ENCODE results near the gene ESYT1.
A peak's percentile ranks its signal among the peaks of the same experiment; 100 is the strongest.

The ESYT1 gene

DNA sequence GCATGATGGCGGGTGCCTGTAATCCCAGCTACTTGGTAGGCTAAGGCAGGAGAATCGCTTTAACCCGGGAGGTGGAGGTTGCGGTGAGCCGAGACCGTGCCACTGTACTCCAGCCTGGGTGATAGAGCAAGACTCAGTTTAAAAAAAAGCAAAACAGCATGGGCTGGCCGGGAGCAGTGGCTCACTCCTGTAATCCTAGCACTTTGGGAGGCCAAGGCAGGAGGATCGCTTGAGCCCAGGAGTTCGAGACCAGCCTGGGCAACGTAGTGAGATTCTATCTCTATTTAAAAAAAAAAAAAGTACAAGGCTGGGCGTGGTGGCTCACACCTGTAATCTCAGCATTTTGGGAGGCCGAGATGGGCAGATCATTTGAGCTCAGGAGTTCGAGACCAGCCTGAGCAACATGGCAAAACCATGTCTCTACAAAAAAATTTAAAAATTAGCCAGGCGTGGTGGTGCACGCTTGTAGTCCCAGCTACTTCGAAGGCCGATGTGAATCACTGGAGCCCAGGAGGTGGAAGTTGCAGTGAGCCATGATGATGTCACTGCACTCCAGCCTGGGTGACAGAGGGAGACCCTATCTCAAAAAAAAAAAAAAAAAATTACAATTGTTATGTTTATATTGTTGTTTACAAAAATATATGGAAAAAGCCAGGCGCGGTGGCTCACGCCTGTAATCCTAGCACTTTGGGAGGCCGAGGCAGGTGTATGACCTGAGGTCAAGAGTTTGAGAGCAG is 28.6 kb downstream of the ESYT1 start:
- DNase-seq, result peak; percentile 48

DNA sequence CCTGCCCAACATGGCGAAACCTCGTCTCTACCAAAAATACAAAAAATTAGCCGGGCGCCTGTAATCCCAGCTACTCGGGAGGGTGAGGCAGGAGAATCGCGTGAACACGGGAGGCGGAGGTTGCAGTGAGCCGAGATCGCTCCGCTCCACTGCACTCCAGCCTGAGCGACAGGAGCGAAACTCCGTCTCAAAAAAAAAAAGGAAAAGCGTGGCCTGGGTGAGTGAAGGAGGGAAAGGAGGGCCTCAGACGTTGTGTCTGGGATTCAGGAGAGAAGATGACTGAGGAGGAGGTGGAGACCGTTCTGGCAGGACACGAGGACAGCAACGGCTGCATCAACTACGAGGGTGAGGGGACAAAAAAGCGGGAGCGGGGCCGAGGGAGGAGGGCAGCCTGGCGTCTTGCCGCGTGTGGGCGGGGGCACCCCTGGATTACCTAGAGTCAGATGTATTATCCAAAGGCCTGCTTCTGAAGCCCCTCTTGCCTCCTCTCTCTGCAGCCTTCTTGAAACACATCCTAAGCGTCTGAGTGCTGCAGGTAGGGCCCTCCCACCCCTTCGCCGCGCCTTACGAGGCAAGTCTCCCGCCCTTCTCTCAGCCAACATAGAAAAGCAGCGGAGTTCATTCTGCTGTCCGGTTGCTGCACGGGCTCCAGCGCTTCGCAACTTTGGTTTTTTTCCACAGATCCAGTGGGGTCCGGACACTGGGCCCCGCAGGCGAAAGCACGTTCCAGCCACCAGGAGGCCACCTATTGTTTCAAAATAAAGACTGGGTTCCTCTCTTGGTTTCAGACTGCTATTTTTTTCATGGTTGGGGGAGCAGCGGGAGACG is 29.3 kb downstream of the ESYT1 start:
- peak; percentile 91 for DNase-seq

DNA sequence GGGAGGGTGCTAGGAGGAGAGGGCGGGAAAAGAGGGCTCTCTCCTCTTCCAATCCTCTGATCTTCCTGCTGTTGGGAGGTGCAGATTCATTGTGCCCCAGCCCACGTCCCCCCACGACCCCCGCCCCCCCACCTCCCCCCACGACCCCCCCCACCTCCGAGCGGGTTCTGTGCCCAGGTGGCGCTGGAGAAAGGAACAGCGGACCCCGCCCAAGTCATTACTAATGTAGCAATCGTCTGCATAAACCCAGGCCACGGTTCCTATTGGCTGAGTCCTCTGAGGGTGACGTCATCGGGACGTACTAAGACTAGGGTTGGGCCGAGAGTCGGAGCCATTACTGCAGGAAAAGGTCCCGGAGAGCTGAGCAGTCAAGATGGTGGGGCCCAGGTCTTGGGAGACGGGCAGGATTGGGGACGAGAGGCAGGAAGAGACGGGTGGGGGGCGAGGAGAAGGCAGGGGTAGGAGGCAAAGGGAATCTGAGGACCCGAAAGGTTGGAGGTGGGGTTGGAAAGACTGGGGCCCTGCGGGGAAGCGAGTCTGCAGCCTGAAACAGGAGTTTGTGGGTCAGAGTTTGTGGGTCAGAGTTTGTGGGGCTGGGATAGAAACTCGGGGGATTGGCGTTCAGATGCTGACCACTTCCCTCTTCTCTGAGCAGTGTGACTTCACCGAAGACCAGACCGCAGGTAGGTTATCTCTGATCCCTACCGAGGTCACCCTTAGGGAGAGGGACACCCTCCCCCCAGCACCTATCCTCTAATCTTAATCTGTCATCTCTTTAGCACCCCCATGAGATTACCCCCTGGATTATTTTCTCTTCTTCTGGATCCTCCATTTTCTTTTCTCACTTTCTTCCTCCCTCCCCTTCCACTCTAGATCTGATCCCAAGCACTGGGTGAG is 30.2 kb downstream of the ESYT1 start, which contains the start of gene MYL6:
Gene MYL6 (plus strand): TSS at position 331 of the 897 bp plus-strand sequence. CDS start 43 bp downstream, at position 374.
- peak; percentile 98 for DNase-seq

DNA sequence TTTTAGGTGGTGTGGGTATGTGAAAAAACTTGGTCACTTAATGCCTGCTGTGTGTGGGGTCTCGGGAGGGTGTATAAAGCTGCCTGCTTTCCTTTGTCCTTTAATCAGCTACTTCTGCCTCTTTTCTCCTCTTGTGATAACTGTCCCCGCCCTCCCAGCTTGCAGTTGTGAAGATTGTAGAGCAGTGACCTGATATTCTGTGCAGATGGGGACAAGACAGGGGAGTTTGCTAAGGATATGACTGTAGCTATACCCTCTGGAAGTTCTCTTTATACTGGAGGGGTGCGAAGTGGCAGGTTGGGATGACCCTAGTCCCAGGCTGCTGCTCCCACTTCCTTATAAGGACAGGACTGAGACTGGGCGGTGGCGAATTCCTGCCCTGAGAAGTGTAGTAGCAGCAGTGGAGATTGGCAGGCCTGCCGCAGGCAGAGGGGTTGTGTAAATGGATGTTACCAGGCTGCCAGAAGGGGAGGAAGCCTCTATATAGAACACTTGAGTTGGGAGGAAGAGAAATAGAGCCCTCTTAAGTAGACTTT is 30.9 kb downstream of the ESYT1 start:
- DNase-seq, result peak; percentile 89

DNA sequence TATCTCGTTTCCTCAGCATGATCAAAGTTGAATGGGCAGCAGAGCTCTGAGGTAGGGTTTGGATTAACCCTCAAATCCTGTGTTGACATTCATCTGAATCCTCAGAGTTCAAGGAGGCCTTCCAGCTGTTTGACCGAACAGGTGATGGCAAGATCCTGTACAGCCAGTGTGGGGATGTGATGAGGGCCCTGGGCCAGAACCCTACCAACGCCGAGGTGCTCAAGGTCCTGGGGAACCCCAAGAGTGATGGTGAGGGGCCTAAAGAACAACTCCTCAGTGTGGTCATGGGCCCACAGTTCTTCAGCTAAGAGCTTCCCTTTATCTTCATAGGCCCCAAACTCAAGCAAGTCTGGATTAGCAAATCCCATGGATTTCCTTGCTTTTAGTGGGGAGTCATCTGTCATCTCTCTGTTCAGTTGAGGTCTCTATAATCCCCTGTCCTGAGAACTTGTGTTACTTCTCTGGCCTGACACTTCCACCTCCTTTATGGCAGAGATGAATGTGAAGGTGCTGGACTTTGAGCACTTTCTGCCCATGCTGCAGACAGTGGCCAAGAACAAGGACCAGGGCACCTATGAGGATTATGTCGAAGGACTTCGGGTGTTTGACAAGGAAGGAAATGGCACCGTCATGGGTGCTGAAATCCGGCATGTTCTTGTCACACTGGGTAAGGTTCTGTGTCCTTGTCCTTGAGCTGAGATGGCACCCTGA is 31.6 kb downstream of the ESYT1 start:
- no peak for DNase-seq

DNA sequence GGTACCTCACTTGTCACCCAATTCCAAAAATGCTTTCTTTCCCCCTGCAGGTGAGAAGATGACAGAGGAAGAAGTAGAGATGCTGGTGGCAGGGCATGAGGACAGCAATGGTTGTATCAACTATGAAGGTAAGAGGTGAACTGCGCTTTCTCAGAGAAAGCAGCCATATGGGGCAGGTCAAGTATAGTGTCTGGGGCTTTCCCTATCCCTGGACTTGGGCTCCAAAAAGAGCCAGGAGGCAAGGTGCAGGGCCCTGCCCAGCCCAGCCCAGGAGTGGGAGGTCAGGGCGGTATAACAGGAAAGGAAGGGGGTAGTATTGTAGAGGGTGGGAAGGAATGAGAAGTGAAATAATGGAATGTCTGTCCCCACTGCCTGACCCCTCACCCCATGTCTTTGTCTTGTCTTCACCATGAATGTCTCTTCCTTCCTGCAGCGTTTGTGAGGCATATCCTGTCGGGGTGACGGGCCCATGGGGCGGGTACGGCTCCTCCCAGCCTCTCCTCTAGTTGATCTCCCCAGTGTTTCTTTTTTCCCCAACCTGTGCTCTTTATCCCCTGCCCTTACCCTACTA is 32.2 kb downstream of the ESYT1 start:
- peak; percentile 53 for DNase-seq

DNA sequence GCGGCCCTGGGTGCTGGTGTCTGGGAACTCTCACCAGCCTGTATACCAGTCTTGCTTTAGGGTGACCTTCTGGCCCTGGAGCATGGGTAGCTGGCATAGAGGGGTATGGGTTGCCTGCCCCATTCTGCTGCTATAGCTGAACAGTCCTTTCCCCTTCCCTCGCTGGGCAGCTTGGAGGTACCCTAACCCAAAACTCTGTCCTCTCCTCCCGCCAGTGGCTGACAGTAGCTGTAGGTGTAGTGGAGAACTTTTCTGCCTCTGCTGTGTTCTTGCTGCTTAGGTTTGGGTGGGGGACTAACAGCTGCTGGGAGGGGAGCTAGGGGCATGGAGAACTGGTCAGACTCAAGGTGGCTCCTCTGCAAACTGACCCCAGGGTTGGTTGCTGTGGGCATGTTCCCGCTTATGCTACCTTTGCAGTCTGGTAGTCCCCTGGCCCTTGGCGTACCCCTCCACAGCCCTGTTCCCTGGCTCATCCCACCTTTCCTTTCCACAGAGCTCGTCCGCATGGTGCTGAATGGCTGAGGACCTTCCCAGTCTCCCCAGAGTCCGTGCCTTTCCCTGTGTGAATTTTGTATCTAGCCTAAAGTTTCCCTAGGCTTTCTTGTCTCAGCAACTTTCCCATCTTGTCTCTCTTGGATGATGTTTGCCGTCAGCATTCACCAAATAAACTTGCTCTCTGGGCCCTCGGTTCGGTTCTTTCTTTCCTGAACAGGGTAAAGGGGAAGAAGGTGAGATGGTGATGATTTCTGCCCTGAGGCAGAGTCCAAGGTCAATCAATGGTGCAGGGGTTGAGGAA is 33.0 kb downstream of the ESYT1 start:
- no peak for DNase-seq

DNA sequence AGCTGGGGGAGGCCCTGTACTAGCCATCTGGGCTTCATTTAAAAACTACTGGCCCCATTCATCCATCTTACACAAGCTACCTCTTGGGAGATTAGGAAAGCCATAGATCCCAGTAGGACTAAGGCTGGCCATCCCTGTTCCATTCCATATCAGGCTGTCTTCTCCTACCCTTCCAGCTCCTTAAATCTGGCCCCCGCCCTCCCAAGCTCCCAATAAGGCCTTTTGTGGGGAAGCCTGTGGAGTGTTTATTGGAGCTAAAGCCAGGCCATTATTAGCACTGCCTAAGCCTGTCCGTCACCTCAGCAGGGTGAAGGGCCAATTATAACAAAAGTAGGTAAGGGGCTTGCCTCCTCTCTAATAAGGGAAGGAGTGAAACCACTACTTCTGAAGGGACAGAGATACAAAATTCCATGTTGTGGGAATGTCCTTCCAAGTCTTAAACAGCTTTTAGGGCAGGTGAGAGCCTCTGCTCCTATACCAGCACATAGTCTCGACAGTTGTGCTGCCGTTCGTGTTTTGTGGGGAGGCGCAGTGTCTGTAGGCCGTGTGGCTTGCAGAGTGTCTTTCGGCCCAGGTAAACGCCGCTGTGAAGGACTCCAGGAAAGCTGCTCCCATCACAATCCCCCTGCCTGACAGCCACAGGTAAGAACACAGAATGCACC is 33.8 kb downstream of the ESYT1 start:
- DNase-seq, result no peak

DNA sequence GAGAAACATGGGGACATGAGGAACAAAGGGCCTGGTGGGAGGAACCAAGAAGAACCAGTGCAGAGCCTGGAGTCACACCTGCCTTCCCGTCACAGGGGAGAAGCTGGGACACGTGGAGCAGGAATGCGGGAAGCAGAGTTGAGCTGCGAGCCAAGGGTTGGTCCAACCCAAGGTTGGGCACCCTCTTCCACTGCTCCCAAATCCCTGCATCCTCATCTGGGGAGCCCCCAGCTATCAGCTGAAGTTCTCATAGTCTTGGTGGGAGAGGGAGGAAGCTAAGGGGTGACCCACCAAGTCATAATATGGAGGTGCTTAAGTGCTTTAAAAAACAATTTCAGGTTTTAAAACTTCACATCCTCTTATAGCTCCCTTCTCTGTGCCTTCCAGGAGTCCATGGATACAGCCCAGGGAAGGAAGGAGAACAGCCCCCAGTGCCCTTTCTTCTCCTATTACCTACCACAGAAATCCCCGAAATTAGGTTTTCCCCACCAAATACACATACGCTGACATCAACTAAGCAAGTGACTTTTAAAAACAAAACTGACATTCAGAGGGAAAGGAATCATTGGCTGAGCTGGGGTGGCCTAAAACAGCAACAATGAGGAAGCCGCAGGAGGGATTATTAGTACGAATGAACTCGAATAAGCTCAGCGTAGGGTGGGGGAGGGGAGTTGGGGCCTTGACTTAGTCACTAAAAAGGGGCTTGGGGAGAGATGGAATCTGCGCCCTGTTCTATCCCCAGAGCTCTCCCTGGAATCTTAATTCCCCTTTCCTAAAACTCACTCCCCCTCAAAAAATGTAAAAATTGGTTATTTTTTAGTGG is 34.6 kb downstream of the ESYT1 start:
- peak; percentile 16 for DNase-seq

DNA sequence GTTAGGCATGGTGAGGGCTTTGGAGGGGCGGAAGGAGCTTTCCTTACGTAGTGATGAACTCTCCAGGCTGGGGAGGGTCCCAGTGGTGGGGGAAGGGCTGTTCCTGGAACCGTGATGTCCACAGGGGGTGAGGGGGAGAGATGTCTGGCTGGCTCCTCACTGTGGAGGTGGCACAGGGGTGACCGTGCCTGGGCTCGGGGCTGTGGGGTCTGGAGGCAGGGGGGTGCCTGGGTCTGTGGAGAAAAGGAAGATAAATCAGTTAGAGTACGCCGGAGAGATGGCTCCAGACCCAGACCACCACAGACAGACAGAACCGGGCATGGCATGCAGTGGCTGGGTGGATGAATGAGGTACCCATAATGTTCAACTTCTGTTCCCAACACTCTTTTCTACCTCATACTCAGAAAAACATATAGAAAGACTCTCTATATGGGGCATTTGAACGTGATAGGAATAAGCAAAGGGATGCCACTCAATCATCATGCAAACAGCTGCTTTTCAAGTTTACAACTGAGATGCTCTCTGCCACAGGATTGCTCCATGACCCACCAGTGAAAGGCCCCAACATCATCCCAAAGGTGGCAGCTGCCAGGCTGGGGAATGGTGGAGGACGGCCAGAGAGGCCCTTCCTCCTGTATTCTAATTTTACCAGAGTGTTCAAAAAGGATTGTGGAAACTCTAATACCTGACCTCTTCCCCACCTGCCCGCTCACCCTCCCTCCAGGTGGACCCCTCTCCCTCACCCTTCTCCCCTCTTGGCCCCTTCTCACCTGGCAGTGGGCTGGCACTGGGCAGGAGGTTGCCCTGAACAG is 35.7 kb downstream of the ESYT1 start:
- DNase-seq, result peak; percentile 12

DNA sequence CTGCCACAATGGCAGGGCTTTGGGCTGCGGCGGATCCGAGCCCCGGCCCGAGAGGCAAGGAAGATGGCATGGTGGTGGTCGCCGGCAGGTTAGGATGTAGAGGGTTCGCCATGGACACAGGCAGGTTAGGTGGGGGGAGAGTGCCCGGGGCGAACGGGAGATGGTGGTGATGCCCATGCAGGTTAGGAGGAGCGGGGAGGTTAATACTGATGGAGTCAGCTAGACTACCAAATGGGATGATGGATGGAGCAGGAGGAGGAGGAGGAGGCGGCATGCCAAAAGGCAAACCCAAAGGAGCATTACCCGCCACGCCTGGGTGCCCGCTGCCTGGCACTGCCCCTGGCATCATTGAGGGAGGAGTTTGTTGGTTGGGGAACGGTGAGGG is 36.3 kb downstream of the ESYT1 start:
- no peak for DNase-seq

DNA sequence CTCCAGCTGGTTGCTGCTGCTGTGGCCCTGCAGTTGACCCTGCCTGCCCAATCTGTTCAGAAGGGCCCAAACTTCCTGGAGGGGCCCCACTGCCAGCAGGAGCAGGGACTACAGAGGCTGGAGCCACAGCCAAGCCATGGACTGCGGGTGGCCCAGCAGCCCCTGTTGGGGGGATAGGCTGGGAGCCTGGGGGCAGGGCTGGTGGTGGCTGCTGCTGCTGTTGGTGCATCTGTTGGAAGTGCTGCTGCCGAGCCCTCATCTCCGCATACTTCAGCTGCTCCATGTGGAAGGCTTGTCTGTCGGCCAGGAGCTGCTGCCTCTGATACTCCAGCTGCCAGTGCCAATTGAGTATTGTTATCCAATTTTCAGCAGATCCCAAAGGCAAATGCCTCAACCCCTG is 37.3 kb downstream of the ESYT1 start:
- DNase-seq, result no peak

DNA sequence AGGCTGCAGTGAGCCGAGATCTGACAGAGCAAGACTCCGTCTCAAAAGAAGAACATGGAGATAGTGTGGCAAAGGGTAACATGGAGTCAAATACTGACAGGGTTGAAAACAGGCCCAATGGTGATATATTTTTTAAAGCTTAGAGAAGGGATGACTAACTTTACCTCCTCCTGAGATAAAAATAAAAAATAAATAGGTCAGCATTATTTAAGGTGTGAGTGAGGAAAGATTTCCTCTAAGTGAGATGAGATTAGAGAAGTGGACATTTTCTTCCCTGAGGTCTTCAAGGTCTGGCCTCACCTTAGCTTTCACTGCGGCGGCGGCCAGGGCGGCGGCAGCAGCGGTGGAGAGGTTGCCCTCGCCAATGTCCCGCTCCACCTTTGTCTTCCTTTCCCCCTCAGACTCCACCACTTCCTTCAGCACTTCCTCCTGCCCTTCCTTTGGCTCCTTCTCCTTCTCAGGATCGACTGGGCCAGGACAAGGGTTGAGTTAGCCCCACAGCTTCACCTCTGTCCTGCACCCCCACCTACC is 41.2 kb downstream of the ESYT1 start:
- no peak for DNase-seq

DNA sequence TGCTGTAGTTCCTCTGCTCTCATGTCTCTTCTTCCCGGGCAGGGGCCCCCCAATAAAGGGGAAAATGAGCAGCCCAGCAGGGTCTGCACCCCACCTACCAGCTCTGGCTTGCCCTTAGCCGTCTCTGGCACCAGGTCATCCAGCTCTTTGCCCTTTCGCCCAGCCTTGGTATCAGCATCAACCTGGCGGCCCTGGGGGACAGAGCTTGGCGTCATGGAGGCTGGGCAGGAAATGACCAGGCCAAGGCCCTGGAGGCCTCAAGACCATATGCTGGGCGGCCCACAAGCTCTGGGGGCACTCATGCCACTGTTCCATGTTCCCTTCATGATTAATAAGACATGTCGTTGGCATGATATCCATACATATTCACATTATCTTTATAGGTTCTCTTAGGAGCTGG is 44.8 kb downstream of the ESYT1 start:
- DNase-seq, result no peak

DNA sequence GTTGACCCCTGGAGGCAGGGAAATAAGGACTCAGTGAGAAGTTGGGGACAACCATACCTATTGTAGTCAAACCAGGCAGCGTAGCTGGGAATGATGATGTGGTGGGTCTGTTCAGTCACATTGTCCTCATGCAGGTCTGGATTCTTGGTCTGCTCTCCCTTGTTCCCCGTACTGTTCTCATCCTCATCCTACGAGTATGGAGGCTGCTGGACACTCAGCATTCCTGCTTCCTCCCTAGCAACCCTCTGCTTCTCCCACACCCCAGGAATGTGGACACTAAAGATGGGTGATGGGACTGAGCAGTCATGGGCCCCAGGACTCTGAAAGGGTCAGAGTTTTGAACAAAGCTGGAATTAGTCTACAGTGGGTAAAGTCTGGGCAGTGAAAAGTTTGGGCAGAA is 50.3 kb downstream of the ESYT1 start:
- no peak for DNase-seq

DNA sequence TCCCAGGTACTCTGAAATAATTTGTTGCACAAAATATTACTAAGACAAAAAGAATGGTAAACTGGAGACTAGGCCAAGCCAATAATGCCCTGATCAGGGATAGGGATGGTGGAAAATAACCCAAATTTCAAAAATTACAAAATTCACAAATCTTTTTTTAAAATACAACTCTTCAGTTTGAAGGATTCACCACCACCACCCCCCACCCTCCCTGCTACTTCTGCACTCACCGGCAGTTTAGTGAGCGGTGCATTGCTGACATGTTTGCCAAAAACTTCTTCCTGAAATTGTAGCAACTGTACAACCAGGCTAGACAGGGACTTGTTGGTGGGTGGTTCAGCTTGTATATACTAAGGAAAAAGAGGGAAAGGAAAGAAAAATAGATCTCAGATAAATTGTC is 58.9 kb downstream of the ESYT1 start:
- DNase-seq, result no peak

DNA sequence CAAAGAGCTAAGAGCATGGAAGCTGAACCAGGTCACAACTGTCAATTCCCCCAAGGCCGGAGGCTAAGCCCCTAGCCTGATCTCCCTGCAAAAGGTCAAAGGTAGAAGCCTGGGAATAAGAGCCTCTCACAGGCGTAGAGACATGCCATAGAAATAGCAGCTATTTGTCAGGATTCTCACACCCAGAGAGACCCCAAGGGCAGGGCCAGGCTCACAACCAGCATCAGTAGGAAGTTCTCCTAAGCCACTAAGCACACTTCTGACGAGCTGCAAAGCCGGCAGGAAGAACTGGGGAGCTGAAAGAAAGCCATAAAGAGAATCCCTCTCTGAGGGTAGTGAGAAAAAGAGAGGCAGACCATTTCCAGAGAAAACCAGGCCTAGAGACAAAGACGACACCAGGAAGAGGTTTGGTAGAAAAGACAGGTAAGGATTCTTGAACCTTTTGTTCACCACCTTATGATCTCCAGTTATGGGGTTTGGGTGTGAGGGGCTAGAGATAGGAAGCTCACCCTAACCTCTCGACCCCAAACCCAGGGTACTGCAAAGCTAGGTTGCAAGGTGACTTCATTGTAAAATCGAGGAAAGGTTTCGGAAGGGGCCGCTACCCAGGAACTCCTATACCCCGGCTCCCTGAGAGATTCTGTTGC is 60.2 kb downstream of the ESYT1 start:
- DNase-seq, result no peak

DNA sequence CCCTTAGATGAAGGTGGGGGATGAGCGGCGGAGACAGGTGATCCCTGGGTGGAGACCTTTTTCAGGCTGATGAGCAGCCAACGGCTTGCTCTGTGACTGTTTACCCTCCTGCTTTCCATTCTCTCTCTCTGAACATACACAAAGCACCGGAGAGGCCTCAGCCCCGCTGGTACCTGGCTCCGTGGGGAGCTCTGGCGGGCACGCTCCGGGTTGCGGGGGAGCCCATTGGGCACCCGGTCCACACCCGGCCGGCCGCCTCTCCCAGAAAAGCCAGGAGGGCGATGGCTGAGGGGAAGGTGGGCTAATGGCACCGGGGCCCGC is 60.7 kb downstream of the ESYT1 start:
- DNase-seq, result no peak

All from fibroblast of skin of back (primary cell).